ENCODE data around the gene C7. TPM values are rescaled to one million over a fixed set of nuclear protein-coding genes. Genes with fewer than 3 reads are reported as not detected.

Gene C7
- total and polyA plus RNA-seq, 2 of the 8 experiments (the other 6 are each of a cell fraction or from before 2014, with no cell fraction given) = 0.08 TPM; not detected in 1

- WGBS, 2 experiments (ENCODE audit: extremely low coverage in 1 of 2, insufficient coverage in 1 of 2, insufficient read length in 1 of 2, insufficient replicate concordance in 2 of 2, low coverage in 1 of 2, low lambda C conversion rate in 2 of 2, missing lambda C conversion rate in 1 of 2) = 94% methylated on average over 6 of the region's 6 CpGs; no CpG with 5 or more reads in 1 of the 2 experiments
- FAIRE-seq (no peak), DNase-seq (ENCODE audit: low read depth in 1 of 2, low spot score in 2 of 2) (no peak)
- Histone ChIP-seq H3K9ac (replicated peaks in 1 of 4; ENCODE audit: extremely low read depth in 1 of 4, low read depth in 3 of 4, low read length in 3 of 4) (no peak overlapping the region), H4K8ac (ENCODE audit: extremely low read depth, insufficient read depth, low read length) (no peak overlapping the region), H3K23me2 (ENCODE audit: low read depth, low read length) (no peaks in the 10 kb centered on the region), H2BK120ac (replicated peaks; ENCODE audit: low read depth, low read length) (no peak overlapping the region), H2BK15ac (ENCODE audit: low read length) (no peak overlapping the region), H3K14ac (ENCODE audit: insufficient read length) (no peak overlapping the region), H3K79me1 (ENCODE audit: low read depth, low read length) (no peaks in the 10 kb centered on the region), H2AK5ac (ENCODE audit: low read depth, low read length) (no peak overlapping the region), H3K56ac (replicated peaks; ENCODE audit: insufficient read length, low read depth, low read length) (no peak overlapping the region), H3K4ac (replicated peaks; ENCODE audit: insufficient read length, low read depth, low read length) (no peak overlapping the region), H2BK20ac (ENCODE audit: low read length) (no peak overlapping the region), H4K20me1 (replicated peaks in 1 of 2; ENCODE audit: control insufficient read depth in 1 of 2, insufficient read depth in 2 of 2, low read length in 2 of 2) (no peaks in the 10 kb centered on the region), H3K36me3 (ENCODE audit: control insufficient read depth in 2 of 4, insufficient read depth in 4 of 4, low read length in 3 of 4) (no peaks in the 10 kb centered on the region), H3K27me3 (replicated peaks in 1 of 4; ENCODE audit: control insufficient read depth in 3 of 4, extremely low read depth in 1 of 4, insufficient read depth in 3 of 4, low read length in 3 of 4) (no peaks in the 10 kb centered on the region), H3K18ac (ENCODE audit: extremely low read depth, low read length) (no peak overlapping the region), H4K91ac (replicated peaks; ENCODE audit: insufficient read length, low read length) (no peak overlapping the region), H3K27ac (ENCODE audit: low read depth, low read length) (no peak overlapping the region), H3K4me1 (replicated peaks in 1 of 4; ENCODE audit: control insufficient read depth in 3 of 4, insufficient read depth in 4 of 4, low read length in 3 of 4) (no peaks in the 10 kb centered on the region), H3K4me3 (ENCODE audit: extremely low read depth in 1 of 4, insufficient read depth in 2 of 4, low read depth in 3 of 4, low read length in 4 of 4) (no peak overlapping the region), H2BK12ac (ENCODE audit: low read depth, low read length) (no peak overlapping the region), H2AFZ (ENCODE audit: low read length) (no peak overlapping the region), H3K9me3 (ENCODE audit: insufficient read depth in 2 of 2, low read depth in 1 of 2, low read length in 1 of 2) (no peaks in the 10 kb centered on the region; a peak in 1 of 4 replicates), H4K5ac (ENCODE audit: insufficient read length, low read depth, low read length) (no peak overlapping the region), H3K23ac (ENCODE audit: insufficient read length) (no peak overlapping the region), H2BK5ac (ENCODE audit: low read depth, low read length) (no peak overlapping the region), H3K79me2 (ENCODE audit: control insufficient read depth in 1 of 2, insufficient read depth in 2 of 2, low read length in 2 of 2) (no peaks in the 10 kb centered on the region), H3K4me2 (ENCODE audit: insufficient read depth in 1 of 2, low read depth in 2 of 2, low read length in 2 of 2) (no peak overlapping the region)
- POLR2A ChIA-PET (ENCODE audit: partially characterized antibody) = no interaction called here
- CTCF ChIA-PET (ENCODE audit: partially characterized antibody) = no interaction called here
- no peak for TF ChIP-seq HDAC6 (IDR thresholded peaks at IDR 0.05; ENCODE audit: low read depth, low read length)
- TF ChIP-seq TAF7 (optimal IDR thresholded peaks at IDR 0.05; ENCODE audit: borderline replicate concordance, low read depth, low read length) = no peak
- TF ChIP-seq FOSL1 (IDR thresholded peaks at IDR 0.05; ENCODE audit: insufficient read depth, low read depth, low read length) = no peak
- no peak for TF ChIP-seq TBP (IDR thresholded peaks at IDR 0.05; ENCODE audit: low read depth, low read length)
- TF ChIP-seq EZH2 (IDR thresholded peaks at IDR 0.05; ENCODE audit: low read depth, low read length, severe bottlenecking) = no peak
- TF ChIP-seq RXRA (IDR thresholded peaks at IDR 0.05; ENCODE audit: insufficient read depth, low read depth, low read length) = no peak
- TF ChIP-seq E2F6 (IDR thresholded peaks at IDR 0.05) = no peak
- TF ChIP-seq TAF1 (IDR thresholded peaks at IDR 0.05; ENCODE audit: low read depth, low read length) = no peak
- TF ChIP-seq BCL11A (IDR thresholded peaks at IDR 0.05; ENCODE audit: low read depth in 2 of 2, low read length in 2 of 2) = no peak
- no peak for TF ChIP-seq RBBP5 (IDR thresholded peaks at IDR 0.05; ENCODE audit: borderline replicate concordance, low read depth, low read length)
- TF ChIP-seq POLR2AphosphoS5 (IDR thresholded peaks at IDR 0.05; ENCODE audit: low read depth, low read length) = no peak
- TF ChIP-seq CTCF (IDR thresholded peaks at IDR 0.05; ENCODE audit: control extremely low read depth in 1 of 3, insufficient read depth in 1 of 3, low read depth in 1 of 3, low read length in 3 of 3) = no peak
These were observed 101.3 kb downstream of the C7 start for GRCh38 chr5:41010572-41010971.
